Thoracic aorta (tissue), 2 donors: ENCODE data around the gene SHROOM2. TPM values are rescaled to one million over a fixed set of nuclear protein-coding genes. Genes with fewer than 3 reads are reported as not detected.

Source experiments
- ATAC-seq: fragments of 150-250 bp; one replicate; pipeline ENCODE4 v1.8.0; 2017; ENCODE audit warnings: low read depth; ENCODE audit not compliant: insufficient number of reproducible peaks, low FRiP score
- DNase-seq: peaks from one replicate; pipeline ENCODE4 v3.0.0-alpha.2; 2020; ENCODE audit warnings: low spot score
- H3K27ac ChIP-seq, 2 donors: fragments of 200-600 bp; sonication (generic); 1 replicate in 1 of 2; 2 replicates in 1 of 2; pipeline ENCODE4 v1.5.1; 2016; ENCODE audit warnings: mild to moderate bottlenecking in 2 of 2, moderate library complexity in 2 of 2
- H3K27me3 ChIP-seq: fragments of 200-600 bp; sonication (generic); replicated peaks from 2 replicates; pipeline ENCODE4 v1.6.0; 2016; ENCODE audit warnings: mild to moderate bottlenecking; ENCODE audit not compliant: insufficient read depth
- H3K36me3 ChIP-seq: fragments of 200-600 bp; sonication (generic); one replicate; pipeline ENCODE4 v1.5.1; 2016
- H3K4me1 ChIP-seq, 2 donors: fragments of 200-600 bp; sonication (generic); 1 replicate in 1 of 2; 2 replicates in 1 of 2; pipeline versions ENCODE4 v1.5.1 to v1.6.0; 2016; ENCODE audit warnings: low read depth in 2 of 2, mild to moderate bottlenecking in 1 of 2; ENCODE audit not compliant: control insufficient read depth in 1 of 2
- H3K4me3 ChIP-seq: fragments of 200-600 bp; sonication (generic); 2 replicates; pipeline ENCODE4 v1.5.1; 2016; ENCODE audit warnings: mild to moderate bottlenecking
- H3K9me3 ChIP-seq: fragments of 200-600 bp; sonication (generic); 2 replicates; pipeline ENCODE4 v1.5.1; 2016
- total RNA-seq, 2 donors: library from RNA; depleted of rRNA; stranded (reverse); fragments of >200 nt; gene quantifications; one replicate each; pipeline versions ENCODE4 v1.1.0 to v1.2.3, GENCODE V29; 2016
- TF ChIP-seq, protein P1 (sequence below): fragments of 200-600 bp; sonication (generic); IDR thresholded peaks from one replicate; pipeline ENCODE4 v1.5.1; 2019; ENCODE audit warnings: antibody characterized with exemption

SHROOM2 gene
- total RNA-seq, 2 donors from 2014 or later = 2.0 TPM

DNA sequence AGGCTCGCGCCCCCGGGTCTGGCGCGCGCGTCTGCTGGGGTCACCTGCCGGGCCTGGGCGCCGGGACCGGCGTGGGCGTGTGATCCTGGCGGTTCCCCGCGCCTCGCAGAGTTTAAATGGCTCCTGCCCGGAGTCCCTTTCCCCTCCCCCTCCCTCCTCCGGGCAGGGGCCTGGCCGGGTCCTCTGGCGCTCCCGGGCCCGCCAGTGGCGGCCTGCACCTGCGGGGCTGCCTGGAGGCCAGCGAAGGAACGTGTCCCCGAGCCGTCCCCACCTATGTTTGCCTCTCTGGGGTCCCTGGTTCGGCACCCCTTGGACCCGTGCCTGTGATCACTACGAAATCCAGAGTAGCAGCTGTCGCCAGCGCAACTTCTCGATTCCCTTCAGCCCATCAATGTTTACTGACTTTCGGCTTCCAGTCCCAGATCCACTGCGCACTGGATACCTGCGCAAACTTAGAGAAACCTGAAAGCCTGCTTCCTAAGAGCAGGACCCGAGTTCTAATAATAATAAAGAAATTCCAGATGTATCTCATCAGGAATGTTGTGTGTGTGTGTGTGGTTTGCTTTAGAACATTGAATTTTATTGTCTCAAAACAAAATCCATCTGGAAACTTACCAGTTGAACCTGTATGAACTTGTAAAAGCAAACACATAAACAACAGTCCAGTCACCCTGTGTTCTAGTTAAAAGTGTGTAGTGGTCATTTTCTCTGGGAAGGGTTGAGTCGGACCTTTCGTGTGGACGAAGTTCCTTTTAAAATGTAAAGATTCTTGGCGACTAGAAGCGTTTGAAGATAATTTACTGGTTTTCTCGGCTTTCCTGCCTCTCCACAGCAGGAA lies 788 bp downstream of the SHROOM2 start:
- no peaks in the 10 kb centered on the region for H3K36me3 ChIP-seq
- no peak overlapping the region for H3K27ac ChIP-seq
- DNase-seq (no peak), ATAC-seq (no peak)
- TF ChIP-seq, protein P1, sequence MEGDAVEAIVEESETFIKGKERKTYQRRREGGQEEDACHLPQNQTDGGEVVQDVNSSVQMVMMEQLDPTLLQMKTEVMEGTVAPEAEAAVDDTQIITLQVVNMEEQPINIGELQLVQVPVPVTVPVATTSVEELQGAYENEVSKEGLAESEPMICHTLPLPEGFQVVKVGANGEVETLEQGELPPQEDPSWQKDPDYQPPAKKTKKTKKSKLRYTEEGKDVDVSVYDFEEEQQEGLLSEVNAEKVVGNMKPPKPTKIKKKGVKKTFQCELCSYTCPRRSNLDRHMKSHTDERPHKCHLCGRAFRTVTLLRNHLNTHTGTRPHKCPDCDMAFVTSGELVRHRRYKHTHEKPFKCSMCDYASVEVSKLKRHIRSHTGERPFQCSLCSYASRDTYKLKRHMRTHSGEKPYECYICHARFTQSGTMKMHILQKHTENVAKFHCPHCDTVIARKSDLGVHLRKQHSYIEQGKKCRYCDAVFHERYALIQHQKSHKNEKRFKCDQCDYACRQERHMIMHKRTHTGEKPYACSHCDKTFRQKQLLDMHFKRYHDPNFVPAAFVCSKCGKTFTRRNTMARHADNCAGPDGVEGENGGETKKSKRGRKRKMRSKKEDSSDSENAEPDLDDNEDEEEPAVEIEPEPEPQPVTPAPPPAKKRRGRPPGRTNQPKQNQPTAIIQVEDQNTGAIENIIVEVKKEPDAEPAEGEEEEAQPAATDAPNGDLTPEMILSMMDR = no peak
- H3K9me3 ChIP-seq = no peaks in the 10 kb centered on the region
- H3K27me3 ChIP-seq = no peaks in the 10 kb centered on the region
- H3K4me1 ChIP-seq = peaks cover 0 to 11% of the 10 kb centered on the region in 2 donors
- H3K4me3 ChIP-seq = peak overlapping the region; percentile 53

DNA sequence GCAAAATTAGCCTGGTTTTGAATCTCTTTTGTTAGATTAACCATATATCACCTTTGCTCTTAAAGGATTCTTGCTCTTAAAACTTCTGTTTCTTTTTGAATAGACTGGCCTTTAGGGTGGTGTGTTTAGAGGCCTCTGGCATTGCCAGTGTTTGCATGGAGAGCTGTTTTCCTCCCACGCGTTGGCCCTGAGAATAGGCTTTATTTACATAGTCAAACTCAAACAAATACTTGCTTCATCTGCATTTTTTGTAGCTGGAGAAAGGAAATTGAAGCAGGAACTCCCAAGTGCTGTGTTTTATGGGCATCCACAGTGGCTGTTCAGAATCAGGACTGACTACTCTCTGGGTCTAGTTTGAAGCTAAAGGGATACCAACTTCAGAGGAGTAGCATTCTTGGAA lies 2.7 kb downstream of the SHROOM2 start:
- TF ChIP-seq, protein P1 = no peak
- ATAC-seq = no peak
- H3K27me3 ChIP-seq = no peaks in the 10 kb centered on the region

DNA sequence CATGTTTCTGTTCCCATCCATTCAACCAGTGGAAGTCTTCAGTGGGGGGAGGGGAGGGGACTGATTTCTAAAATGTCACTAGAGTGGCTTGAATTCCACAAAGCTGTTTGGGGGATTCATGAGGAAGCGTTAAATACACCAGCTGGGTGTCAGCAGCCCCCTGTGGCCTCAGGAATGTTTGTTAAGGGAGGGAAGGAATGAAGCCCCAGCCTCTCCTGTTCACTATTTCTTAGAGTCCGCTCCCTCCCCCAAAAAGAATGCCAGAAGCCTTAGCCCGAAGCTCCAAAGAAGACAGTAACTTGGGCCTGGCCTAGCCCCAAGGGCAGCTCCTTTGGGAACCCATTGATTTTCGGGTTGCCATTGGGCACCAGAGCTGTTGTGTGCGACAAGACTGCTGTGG lies 3.3 kb downstream of the SHROOM2 start:
- Histone ChIP-seq H3K27ac (no peak overlapping the region), H3K36me3 (no peaks in the 10 kb centered on the region), H3K4me1 (peaks cover 0 to 11% of the 10 kb centered on the region in 2 donors), H3K9me3 (no peaks in the 10 kb centered on the region), H3K27me3 (no peaks in the 10 kb centered on the region), H3K4me3 (no peak overlapping the region)
- no peak for DNase-seq
- no peak for ATAC-seq
- TF ChIP-seq, protein P1 = no peak

More for the DNA sequence above, 2.7 kb downstream of the SHROOM2 start:
- Histone ChIP-seq H3K36me3 (no peaks in the 10 kb centered on the region), H3K4me3 (no peak overlapping the region), H3K27ac (no peak overlapping the region), H3K4me1 (peaks cover 0 to 11% of the 10 kb centered on the region in 2 donors), H3K9me3 (no peaks in the 10 kb centered on the region)
- DNase-seq = no peak

DNA sequence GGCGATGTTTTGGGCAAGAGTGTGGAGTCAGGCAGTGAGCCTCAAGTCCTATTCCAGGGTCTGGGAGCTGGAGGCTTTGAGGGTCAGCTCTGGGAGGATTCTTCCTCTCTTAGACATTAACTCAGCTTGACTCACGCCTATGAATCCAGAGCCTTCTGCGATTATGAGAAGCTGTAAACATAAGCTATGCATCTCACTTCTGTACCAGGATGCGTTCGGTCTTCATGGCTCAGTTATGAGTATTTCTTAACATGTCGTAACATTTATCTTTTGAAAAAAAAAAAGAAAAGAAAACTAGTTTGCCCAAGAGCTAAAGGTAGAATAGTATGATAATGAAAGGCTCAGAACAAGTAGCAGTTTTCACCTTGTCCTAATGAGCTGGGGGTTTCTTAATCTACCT lies 4.6 kb downstream of the SHROOM2 start:
- Histone ChIP-seq H3K36me3 (no peaks in the 10 kb centered on the region), H3K27ac (no peak overlapping the region), H3K4me3 (no peak overlapping the region), H3K9me3 (no peaks in the 10 kb centered on the region), H3K4me1 (peaks cover 0 to 6% of the 10 kb centered on the region in 2 donors), H3K27me3 (no peaks in the 10 kb centered on the region)
- TF ChIP-seq, protein P1 = no peak
- DNase-seq (no peak), ATAC-seq (no peak)

DNA sequence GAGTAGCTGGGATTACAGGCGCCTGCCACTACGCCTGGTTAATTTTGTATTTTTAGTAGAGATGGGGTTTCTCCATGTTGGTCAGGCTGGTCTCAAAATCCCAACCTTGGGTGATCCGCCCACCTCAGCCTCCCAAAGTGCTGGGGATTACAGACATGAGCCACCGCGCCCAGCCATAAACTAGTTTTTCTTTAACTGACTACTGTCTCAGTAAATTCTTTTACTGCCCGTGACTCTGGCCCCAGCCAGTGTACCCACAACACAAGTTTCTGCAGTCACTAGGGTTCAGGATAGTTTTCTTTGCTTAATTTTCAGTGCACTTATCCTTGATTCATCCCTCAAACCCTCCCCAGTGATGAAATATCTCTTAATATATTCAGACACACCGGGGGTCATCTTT lies 8.3 kb downstream of the SHROOM2 start:
- Histone ChIP-seq H3K4me3 (no peak overlapping the region), H3K4me1 (no peaks in the 10 kb centered on the region), H3K27me3 (no peaks in the 10 kb centered on the region), H3K36me3 (no peaks in the 10 kb centered on the region), H3K27ac (no peak overlapping the region), H3K9me3 (no peaks in the 10 kb centered on the region)
- ATAC-seq (no peak), DNase-seq (no peak)
- TF ChIP-seq, protein P1 = no peak
